ENCODE data around the gene IRS2. TPM values are rescaled to one million over a fixed set of nuclear protein-coding genes. Genes with fewer than 3 reads are reported as not detected.

Gene IRS2
- total RNA-seq, 4 donors from 2014 or later, result 42.3 to 82.5 (median 52.6) TPM

DNA sequence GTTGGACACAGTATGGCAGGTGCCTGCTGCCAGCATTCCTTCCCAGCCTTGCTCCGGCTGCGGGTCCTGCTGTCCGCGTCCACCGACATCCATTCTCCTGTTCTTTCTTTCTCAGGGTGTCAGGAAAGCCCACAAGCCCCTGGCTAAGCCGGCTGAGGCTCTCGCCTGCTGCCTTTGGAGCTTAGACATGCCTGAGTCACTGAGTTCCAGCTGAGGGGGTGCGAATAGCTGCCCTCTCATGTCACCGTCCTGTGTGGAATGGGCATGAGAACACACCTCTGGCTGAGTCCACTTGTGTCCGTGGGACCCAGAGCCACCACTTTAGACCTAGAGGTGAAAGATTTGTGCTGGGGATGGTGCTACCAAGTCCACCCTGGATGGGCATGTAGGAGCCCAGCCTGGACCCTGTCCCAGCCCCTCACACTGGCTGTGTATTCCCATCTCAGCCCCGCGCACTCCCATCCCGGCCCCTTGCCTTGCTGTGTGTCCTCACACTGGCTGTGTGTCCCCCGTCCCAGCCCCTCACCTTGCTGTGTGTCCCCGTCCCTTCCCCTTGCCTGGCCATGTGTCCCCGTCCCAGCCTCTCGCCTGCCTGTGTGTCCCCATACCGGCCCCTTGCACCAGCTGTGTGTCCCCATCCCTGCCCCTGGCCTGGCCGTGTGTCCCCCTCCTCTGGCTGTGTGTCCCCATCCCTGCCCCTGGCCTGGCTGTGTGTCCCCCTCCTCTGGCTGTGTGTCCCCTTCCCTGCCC is 24.6 kb upstream of the IRS2 start:
- no peak for TF ChIP-seq CTCF (IDR thresholded peaks at IDR 0.05; ENCODE audit: low read depth)

GRCh38 chr13:109809216-109809932 is 23.0 kb upstream of the IRS2 start:
- no peak for TF ChIP-seq CTCF (IDR thresholded peaks at IDR 0.05; ENCODE audit: low read depth)

DNA sequence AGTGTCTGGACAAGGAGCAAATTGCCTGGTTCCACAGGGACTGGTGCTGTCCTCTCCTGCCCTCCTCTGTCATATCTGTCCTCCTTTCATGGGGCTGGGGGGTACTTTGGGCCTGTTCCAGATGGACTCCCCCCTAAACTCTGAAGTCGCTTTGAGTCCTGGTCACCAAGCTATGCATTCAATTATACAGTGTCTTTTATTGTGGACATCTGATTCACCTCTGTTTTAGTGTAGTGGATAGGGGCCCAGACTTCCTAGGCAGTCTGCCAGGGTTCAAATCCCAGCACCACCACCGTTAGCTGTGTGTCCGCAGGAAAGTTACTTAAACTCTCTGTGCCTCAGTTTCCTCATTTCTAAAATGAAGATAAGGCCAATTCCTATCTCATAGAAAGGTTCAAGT is 21.0 kb upstream of the IRS2 start:
- no peak for TF ChIP-seq CTCF (IDR thresholded peaks at IDR 0.05; ENCODE audit: low read depth)

- TF ChIP-seq CTCF (IDR thresholded peaks at IDR 0.05; ENCODE audit: low read depth), result no peak
Measured at GRCh38 chr13:109804654-109805053, 18.3 kb upstream of the IRS2 start.

- no peak for TF ChIP-seq CTCF (IDR thresholded peaks at IDR 0.05; ENCODE audit: low read depth)
Measured at GRCh38 chr13:109803825-109804224, 17.4 kb upstream of the IRS2 start.

DNA sequence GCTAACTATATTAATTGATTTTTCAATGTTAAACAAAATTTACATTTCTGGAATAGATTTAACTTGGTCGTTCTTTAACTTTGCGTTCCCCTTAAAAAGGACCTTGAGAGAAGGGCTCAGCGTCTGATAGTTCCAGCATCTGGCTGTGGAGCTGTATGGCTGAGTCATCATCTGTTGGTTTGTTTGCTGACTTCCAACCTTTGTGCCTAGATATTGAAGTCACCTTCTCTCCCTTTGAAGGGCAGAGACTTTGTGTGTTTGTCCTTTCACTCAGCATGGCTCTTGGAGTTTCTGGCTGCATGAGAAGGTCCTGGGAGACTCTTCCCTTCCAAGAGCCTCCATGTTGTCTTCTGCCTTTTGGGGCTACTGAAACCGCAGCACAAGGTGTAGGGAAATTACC is 16.6 kb upstream of the IRS2 start:
- no peak for TF ChIP-seq CTCF (IDR thresholded peaks at IDR 0.05; ENCODE audit: low read depth)

DNA sequence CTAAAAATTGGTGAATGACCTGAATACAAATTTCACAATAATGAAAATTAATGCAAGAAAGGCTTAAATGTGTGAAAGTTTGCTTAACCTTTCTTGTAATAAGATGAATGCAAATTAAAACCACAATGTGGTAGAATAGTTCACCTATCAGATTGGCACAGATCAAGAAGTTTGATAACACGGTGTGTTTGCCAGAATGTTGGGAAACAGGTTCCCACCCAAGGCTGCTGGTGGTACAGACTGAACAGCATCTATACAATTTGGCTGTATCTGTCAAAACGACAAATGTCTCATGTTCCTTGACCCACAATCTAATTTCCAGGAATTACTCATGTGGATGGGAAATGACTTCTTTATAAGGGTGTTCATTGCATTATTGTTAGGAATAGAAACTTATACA is 8.6 kb upstream of the IRS2 start:
- no peak for TF ChIP-seq CTCF (IDR thresholded peaks at IDR 0.05; ENCODE audit: low read depth)
